Activated T-cell treated with anti-CD3 and anti-CD28 coated beads for 24 hours (primary cell): ENCODE measurements around the gene AP3M1.

Experiments
- DNase-seq: peaks from one replicate; pipeline ENCODE4 v3.0.0-alpha.2; 2020; ENCODE audit warnings: low read depth

Gene AP3M1

DNA sequence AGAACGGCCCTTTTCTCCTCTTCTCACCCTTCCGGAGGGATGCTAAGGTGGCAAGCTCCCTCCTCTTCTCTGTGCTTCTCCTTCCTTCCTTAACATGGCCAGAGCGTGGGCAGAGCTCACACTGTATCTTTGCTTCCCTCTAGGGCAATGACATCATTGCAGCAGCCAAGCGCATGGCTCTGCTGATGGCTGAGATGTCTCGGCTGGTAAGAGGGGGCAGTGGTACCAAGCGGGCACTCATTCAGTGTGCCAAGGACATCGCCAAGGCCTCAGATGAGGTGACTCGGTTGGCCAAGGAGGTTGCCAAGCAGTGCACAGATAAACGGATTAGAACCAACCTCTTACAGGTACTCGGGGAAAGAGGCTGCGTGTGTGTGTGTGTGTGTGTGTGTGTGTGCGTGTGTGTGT, 36.6 kb downstream of the AP3M1 start:
- no peak for DNase-seq

DNA sequence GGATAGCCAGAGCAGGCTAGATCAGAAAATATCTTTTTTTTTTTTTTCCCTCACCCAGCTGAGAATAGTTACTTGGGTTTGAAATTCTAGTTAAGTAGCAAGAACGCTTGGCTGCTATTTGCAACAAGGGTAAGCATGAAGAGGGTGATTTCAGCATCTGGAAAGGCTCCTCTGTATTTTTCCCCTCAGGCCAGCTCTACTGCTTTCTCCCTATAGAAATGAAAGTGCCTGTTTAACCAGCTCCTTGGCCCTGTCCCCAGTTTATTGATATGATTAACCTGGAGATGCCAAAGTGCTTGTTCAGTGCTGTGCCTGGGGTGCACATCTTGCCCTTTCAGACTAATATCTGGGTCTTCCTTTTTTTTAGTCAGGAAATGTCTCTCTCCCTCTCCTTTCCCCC, 37.1 kb downstream of the AP3M1 start:
- DNase-seq = no peak

DNA sequence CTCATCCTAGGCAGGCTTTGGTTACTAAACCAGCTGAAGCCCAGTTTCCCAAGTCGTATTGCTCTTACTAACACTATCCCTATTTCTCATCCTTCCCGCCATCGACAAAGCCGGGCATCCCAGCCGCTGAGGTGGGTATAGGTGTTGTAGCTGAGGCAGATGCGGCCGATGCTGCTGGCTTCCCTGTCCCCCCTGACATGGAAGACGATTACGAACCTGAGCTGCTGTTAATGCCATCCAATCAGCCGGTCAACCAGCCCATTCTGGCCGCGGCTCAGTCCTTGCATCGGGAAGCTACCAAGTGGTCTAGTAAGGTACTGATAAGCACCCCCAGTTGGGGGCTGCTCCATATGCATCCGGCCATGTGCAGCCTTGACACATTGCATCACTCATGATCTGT, 38.8 kb downstream of the AP3M1 start:
- DNase-seq = no peak

DNA sequence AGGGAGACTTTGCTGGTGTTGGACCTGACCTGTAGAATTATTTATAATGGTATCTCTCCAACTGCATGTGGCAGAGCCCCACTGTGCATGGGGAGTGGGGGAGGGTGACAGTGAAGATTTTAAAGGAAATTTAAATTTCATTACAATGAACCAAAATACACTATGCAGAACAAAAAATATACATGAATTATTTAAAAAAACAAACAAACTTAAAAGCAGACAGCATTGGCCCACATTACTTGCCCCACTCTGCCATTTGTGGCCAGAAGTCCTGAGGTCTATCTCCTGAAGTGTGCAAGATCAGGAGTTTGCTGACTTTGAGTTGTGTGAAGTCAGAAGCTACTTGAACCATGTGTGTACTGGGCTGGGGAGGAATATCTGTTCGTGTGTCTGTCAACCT, 40.5 kb downstream of the AP3M1 start:
- no peak for DNase-seq

DNA sequence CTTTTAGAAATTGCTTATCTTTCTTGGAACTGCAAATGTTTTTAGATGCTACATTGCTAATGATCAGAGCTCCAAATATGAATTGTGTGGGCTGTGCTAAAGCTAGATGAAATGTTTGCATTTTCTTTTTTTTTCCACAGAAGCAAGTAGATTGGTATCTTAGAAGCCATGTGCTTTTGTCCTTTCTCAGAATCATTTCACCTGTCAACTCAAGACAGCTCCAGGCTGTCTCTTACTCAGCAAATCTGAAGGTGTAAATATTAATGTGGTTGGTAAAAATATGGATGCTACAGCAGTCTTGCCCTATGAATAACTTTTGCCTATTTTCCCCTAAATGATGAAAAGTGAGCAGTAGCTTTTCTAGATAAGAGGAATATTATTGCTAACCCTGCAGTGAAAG, 41.2 kb downstream of the AP3M1 start:
- no peak for DNase-seq

DNA sequence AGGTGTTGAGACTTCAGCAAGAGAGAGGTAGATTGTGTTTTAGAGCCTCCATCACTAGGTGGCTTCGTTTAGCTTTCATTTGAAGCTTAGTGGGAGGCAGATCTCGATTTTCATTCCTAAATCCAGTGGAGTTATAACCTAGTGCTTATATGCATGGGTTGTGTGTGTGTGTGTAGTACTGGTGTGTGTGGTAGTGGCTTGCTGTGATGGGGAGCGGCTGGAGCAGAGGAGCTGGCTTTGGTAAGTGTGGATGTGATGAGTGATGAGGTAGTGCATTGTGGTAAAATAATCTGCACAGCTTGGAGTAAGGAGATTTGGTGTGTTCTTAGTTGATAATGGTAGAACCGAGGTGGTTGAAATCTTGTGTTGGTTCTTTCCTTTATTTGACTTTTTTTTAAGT, 43.2 kb downstream of the AP3M1 start:
- no peak for DNase-seq

DNA sequence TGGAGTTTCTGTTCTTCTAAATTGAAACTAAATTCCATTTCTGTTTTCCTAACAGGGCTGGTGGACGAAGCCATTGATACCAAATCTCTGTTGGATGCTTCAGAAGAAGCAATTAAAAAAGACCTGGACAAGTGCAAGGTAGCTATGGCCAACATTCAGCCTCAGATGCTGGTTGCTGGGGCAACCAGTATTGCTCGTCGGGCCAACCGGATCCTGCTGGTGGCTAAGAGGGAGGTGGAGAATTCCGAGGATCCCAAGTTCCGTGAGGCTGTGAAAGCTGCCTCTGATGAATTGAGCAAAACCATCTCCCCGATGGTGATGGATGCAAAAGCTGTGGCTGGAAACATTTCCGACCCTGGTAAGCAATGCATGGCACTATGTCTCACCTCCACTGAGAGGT, 45.6 kb downstream of the AP3M1 start:
- no peak for DNase-seq

DNA sequence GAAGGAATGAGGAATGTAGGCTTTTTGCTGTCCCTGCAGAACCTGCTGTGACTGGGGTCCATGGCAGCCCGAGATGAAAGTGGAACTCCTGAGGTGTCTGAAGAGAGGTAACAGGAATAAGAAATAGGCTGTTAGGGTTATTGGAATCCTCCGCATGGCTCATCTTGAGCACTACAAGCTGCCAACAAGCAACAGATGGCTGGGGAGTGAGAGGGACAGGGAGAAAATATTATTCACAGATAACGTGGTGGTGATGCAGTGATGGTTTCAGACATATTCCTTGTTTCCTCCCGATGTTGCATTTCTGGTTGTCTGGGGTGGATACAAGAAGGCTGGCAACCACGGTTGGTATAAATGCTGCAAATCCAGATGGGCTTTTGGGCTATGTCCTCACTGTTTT, 46.1 kb downstream of the AP3M1 start:
- no peak for DNase-seq

DNA sequence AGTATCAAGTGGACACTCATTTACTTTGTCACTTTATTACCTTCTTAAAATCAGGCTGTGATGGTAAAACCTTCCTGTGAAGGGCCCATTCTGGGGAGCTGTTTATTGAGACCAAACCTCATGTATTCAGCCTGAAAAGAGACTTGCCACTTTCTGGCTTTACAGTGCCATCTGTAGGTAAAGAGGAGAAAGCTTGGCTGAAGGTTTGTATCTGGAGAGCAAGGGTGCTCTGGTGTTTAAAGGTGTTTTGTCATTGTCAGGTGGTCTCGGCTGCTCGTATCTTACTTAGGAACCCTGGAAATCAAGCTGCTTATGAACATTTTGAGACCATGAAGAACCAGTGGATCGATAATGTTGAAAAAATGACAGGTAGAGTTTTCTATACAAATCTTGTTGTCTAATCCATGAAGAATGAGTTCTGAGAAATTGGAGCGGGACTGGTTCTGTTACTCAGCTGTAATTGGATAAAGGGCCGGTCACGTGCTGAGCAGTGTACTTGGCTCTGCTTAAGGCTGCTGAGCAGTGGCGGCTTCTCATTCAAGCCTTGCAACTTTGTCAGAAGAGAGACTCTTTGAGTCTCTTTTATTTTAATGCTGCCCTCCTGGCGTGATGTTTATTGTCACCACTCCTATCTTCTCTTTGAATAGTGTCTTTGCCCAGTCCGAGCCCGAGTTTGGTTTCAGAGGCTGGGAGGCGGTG, 46.9 kb downstream of the AP3M1 start:
- DNase-seq = no peak

DNA sequence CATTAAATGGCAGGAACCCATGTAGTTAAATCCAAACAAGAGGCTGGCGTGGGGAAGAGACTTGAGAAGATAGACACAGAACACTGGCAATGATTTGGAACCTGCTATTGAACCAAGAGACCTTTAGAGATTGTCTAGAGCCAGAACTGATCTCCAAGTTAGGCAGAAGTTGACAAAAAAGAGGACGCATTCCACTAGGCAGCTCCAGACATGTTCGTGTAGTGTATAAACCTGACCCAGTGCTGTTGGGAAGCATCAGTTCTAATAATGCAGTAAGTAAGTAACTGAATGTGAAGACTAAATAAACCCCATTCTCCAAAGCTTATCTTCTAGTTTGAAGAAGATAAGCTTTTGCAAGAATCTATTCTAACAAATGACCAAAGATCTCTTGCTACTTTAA, 50.8 kb downstream of the AP3M1 start:
- DNase-seq = no peak

DNA sequence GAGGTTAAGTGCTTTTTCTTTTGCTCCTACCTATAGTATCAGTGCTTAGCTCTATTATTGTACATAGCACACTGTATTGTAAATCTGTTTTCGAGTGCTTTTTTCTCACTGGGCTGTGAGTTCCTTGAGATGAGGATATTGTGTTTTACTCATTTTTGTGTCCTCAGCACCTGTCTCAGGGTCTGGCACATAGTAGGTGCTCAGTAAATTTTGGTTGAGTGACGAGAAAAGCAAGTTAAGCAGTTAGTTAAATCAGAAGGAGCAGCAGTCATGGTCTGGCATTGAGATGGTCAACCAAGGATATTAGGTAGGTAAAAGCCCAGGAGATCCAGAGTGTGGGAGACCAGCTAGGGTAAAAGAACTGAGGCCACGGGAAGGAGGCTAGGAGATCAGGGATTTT, 51.2 kb downstream of the AP3M1 start:
- no peak for DNase-seq

DNA sequence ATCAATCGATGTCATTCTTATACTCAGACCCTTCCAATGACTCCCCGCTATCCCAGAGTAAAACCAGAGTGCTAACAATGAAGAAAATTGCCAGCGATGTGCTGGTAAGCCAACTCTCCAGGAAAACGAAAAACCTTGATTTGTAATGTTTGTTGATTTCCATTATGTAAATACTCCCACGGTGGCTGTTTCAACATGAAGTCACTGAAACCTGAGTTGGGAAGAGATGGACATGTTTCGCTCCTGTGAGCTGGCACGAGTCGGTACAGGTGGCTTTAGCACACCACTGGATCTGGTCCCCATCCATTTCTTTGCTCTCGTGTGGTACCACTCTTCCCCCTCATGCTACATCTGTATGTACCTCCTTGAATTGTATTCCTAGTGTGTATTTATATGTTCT, 52.9 kb downstream of the AP3M1 start:
- no peak for DNase-seq

DNA sequence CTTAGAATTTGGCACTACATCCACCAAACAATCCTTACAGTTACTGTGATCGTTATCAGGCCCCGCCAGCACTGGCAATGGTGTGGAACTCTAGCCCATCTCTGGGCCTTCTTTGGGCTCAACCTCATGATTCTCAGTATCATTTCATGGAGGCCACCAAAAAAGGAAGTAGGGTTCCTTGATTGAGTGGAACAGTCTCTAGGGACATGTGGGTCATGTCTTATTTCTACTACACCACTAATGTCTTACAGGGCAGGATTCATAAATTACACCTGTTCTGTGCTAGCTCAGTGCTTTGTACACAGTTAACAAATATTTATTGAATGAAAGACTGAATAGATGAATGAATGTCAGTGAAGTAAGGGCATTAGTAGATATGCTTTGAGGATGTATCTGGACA, 53.9 kb downstream of the AP3M1 start:
- no peak for DNase-seq

DNA sequence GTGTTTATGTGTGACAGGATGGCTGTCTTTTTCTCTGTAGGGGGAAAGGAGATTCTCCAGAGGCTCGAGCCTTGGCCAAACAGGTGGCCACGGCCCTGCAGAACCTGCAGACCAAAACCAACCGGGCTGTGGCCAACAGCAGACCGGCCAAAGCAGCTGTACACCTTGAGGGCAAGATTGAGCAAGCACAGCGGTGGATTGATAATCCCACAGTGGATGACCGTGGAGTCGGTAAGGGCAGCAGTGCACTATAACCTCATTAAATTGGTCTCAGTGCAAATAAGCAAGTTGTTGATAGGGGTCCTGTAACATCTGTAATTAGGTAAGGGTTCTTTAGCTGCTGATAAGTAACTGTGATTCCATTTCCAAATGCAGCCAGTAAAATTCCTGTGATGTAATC, 56.4 kb downstream of the AP3M1 start:
- DNase-seq = no peak

DNA sequence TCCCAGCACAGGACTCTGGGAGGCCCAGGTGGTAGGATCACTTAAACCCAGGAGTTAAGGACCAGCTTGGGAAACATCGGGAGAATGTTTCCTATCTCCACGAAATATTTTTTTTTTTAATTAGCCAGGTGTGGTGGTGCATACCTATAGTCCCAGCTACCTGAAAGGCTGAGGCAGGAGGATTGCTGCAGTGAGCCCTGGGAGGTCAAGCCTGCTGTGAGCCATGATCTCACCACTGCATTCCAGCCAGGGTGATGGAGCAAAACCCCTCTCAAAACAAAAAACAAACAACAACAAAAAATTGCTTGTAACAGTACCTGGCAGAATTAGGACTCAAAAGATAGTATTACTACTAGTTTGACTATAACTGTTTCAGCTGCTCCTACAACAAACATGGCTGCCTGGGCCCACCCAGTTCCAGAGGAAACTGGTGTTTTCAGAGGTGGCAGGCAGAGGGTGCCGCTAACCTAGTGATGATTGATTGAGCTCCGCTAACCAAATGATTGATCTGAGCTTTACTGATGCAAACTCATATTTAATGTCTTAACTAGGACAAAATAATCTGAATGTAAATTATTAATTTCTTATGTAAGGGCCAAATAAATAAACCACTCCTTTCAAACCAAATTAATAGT, 57.0 kb downstream of the AP3M1 start:
- DNase-seq = no peak

DNA sequence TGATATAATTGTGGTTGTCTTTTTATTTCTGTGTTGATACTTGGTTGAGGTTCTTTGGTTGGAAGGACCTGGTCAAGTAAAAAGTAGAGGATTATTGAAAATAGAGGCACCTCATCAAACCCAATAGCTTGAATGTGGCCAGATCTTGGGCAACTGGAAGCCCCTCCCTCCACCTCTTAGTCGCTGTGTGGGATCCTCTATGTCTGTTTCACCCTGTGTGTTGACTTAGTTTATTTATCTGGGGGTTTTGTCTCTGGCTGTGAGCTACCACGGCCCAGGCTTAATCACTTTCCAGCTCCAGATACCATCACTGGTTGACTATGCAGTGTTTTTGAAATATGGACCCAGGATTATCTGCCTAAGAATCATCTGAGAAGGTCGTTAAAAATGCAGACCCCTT, 58.3 kb downstream of the AP3M1 start:
- DNase-seq = no peak

DNA sequence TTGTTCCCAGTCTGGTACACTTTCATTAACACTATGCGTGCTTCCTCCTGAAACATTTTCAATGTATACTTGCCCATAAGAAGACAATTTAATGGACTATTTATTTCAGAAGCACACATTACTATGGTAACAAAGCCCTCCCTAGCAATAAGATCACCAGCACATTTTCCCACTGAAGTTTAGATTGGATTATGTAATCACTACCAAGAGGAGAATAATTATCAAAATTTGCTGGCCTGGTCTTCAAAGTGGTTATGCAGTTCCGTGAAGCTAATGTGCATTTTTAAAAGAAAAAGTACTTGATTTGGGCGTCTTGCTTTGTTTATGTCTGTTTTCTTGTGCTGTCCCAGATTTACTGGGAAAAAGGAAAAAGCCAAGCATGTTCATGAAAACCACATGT, 61.9 kb downstream of the AP3M1 start:
- DNase-seq = no peak

DNA sequence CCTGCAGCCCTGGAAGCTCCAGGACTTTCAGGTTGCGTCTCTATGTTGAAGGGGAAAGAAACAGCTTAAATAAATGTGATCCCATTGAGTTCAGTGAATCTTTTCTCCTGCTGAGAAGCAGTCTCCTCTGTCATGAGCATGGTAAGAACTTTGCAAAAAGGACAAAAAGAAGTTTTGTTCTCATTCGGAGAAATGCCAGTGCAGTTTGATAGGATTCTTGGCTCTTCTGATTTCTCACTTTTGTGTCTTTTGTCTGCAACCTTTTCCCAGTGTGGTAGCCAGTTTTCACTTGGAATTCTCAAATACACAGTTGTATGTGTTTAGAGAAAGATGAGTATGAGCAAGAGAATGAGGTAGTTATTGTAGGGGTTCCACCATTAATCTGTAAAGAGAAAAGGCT, 64.3 kb downstream of the AP3M1 start:
- no peak for DNase-seq

DNA sequence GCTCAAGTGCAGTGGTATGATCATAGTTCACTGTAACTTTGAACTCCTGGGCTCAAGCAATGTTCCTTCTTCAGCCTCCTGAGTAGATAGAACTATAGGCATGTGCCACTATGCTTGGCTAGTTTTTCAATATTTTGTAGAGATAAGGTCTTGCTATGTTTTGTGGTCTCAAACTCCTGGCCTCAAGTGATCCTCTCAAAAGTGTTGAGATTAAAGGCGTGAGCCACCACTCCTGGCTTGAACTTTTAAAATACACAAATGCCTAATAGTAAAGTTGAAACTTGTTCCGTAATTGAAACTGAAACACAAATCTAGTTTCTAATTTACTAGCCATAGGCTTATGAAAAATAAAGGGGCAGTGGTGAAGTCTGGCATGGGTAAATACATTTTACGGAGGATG, 65.7 kb downstream of the AP3M1 start:
- DNase-seq = no peak

DNA sequence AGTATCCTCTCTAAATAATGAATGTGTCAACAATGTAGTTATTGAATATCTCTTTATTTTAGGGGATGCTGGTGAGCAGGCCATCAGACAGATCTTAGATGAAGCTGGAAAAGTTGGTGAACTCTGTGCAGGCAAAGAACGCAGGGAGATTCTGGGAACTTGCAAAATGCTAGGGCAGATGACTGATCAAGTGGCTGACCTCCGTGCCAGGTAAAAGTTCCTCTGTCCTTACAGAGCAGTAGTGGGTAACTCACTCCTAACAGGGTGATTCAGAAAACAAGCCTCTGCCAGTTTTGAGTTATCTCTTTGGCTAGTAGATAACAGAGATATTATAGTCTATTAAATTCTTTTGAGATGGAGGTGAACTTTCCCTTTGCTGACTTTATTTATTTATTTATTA, 67.3 kb downstream of the AP3M1 start:
- no peak for DNase-seq

DNA sequence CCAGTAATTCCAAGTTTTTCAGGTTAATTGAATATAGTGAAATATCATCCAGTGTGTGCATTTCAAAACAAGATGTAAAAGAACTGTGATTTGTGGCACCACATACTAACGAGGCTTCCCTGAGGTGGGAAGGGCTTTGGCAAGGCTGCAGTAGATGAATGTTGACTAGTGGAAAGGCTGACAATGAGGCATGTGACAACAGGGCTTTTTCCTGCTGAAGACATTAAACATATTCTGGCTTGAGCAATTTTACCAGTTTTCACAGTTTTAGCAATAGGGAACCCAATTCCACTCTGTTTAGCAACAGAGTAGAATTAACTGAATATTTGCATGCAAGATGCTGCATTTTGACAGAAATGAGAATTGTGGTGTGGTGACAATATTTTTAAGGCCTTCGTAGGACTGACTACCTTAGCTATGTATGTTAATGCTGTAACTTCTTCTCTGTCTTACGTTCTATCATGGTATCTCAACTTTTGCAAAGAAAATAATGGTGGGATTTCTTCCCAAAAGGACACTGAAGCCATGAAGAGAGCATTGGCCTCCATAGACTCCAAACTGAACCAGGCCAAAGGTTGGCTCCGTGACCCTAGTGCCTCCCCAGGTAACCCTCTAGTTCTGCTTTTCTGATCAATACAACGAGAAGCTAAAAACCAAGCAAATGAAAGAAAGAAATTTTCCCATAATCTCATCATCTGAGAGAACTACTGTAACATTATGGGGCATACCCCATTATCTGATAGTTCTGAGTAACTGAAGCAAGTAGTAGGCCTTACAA, 68.5 kb downstream of the AP3M1 start:
- DNase-seq = no peak

DNA sequence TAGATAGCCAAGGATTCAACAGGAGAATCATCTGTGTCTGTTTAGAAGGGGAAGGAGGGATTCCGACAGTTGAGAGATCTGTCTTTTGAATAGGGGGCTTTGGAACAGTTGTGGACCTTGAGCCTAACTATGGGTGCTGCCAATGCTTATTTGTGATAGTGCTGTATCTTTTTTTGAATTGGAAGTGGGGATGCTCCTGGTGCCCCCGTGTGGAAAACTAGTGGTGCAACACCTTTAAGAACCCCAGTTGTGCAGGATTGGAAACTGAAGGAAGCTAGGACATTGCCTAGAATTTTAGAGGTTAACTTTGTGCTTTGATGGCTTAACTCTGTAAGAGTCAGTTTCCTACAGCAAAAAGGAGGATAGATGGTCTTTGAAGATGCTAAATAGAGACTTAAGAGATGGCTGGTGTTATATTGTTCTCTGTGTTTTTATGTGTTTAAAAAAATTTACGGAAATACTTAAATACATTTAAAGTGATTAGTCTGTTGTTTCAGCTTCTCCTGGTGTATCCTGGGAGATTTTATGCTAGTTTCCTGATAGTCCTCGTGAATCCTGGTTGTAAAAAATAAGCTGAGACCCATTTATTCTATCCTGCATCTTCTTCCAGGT, 69.3 kb downstream of the AP3M1 start:
- DNase-seq = peak; percentile 21

DNA sequence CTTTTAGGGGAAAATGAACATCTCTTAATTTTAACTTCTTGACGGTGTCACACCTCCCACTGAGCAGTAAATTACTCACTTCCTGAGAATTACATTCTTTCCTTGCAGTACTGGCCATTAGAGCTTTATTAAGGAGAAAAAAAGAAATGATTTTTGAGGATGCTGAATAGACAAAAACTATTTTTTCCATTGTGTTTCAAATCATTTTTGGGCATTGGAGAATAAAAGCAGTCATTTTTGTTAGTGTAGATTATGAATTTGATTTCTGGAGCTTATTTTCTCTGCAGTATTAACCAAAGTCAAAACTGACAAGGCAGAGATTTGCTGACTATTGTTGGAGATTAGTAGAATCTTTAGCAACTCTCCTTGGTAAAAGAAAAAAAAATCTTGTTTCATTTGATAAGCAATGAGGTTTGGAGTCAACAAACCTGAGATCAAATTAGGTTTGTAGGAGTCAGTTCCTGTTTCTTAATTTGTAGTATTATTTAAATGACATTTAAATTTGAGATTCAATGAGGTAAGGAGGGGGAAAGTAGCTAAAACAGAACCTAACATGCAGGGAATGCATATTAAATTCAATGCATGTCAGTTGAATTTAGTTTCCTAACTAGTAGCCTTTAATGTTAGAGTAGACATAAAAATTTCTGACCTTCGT, 70.6 kb downstream of the AP3M1 start:
- no peak for DNase-seq
